SK-N-SH treated with all-trans-retinoic acid at 6 μM for 48 hours (cell line): Measurements from ENCODE around the gene FASTKD3.

ENCODE experiments used
- ATAC-seq: fragments of 200-7000 bp; cut with Tn5 transposase; 3 replicates; pipeline ENCODE4 v1.9.1; 2020; ENCODE audit warnings: mild to moderate bottlenecking, moderate library complexity
- ARNTL ChIP-seq: fragments of 450-650 bp; formaldehyde crosslinking; IDR thresholded peaks from 2 replicates; pipeline ENCODE4 v1.5.0; 2020; ENCODE audit warnings: low read depth, mild to moderate bottlenecking, moderate library complexity, borderline replicate concordance
- BACH2 ChIP-seq: fragments of 250-450 bp; sonication (Bioruptor Pico); IDR thresholded peaks from 2 replicates; pipeline ENCODE4 v1.9.0; 2021; ENCODE audit warnings: mild to moderate bottlenecking, borderline replicate concordance
- CSDC2 ChIP-seq: fragments of 250-450 bp; sonication (Bioruptor Pico); IDR thresholded peaks from 2 replicates; pipeline ENCODE4 v1.5.0; 2020; ENCODE audit warnings: mild to moderate bottlenecking, moderate library complexity
- ESRRG ChIP-seq: fragments of 250-450 bp; sonication (Bioruptor Pico); IDR thresholded peaks from 2 replicates; pipeline ENCODE4 v1.6.1; 2021; ENCODE audit warnings: mild to moderate bottlenecking
- GLIS3 ChIP-seq: fragments of 250-450 bp; sonication (Bioruptor Pico); IDR thresholded peaks from 2 replicates; pipeline ENCODE4 v1.5.0; 2020; ENCODE audit warnings: mild to moderate bottlenecking, moderate library complexity
- OSR1 ChIP-seq: fragments of 250-450 bp; sonication (Bioruptor Pico); IDR thresholded peaks from 2 replicates; pipeline ENCODE4 v1.8.0; 2022; ENCODE audit warnings: moderate library complexity, mild to moderate bottlenecking, inconsistent platforms
- PPARA ChIP-seq: fragments of 250-450 bp; sonication (Bioruptor Pico); IDR thresholded peaks from 2 replicates; pipeline ENCODE4 v1.5.0; 2020; ENCODE audit warnings: mild to moderate bottlenecking, borderline replicate concordance
- RARB ChIP-seq: fragments of 250-450 bp; sonication (Bioruptor Pico); IDR thresholded peaks from 2 replicates; pipeline ENCODE4 v1.8.0; 2021; ENCODE audit warnings: mild to moderate bottlenecking, moderate library complexity
- SNAI2 ChIP-seq: fragments of 250-450 bp; sonication (Bioruptor Pico); IDR thresholded peaks from 2 replicates; pipeline ENCODE4 v1.5.0; 2020; ENCODE audit warnings: mild to moderate bottlenecking, moderate library complexity
- TCF4 ChIP-seq: fragments of 250-450 bp; sonication (Bioruptor Pico); IDR thresholded peaks from 2 replicates; pipeline ENCODE4 v1.8.0; 2021; ENCODE audit warnings: mild to moderate bottlenecking, moderate library complexity, borderline replicate concordance
- TOX ChIP-seq: fragments of 250-450 bp; sonication (Bioruptor Pico); IDR thresholded peaks from 2 replicates; pipeline ENCODE4 v1.8.0; 2021; ENCODE audit warnings: mild to moderate bottlenecking, moderate library complexity, borderline replicate concordance
- ZC3H10 ChIP-seq: fragments of 250-450 bp; sonication (Bioruptor Pico); IDR thresholded peaks from 2 replicates; pipeline ENCODE4 v1.5.1; 2021; ENCODE audit warnings: mild to moderate bottlenecking, moderate library complexity
- ZFP3 ChIP-seq: fragments of 250-450 bp; sonication (Bioruptor Pico); IDR thresholded peaks from 2 replicates; pipeline ENCODE4 v1.5.0; 2020; ENCODE audit warnings: mild to moderate bottlenecking, moderate library complexity
- ZFP30 ChIP-seq: fragments of 450-650 bp; formaldehyde crosslinking; IDR thresholded peaks from 2 replicates; pipeline ENCODE4 v1.5.0; 2022; ENCODE audit warnings: mild to moderate bottlenecking, moderate library complexity
- ZNF565 ChIP-seq: fragments of 450-650 bp; formaldehyde crosslinking; conservative IDR thresholded peaks from 2 replicates; pipeline ENCODE4 v1.5.0; 2020; ENCODE audit warnings: low read depth, mild to moderate bottlenecking, moderate library complexity
- ZNF70 ChIP-seq: fragments of 450-650 bp; formaldehyde crosslinking; IDR thresholded peaks from 2 replicates; pipeline ENCODE4 v1.5.0; 2020; ENCODE audit warnings: mild to moderate bottlenecking, moderate library complexity
- ZNF8 ChIP-seq: fragments of 450-650 bp; formaldehyde crosslinking; IDR thresholded peaks from 2 replicates; pipeline ENCODE4 v1.5.0; 2020; ENCODE audit warnings: mild to moderate bottlenecking, moderate library complexity
- TF ChIP-seq, protein P1 (sequence below): fragments of 250-450 bp; sonication (Bioruptor Pico); IDR thresholded peaks from 2 replicates; pipeline ENCODE4 v1.5.0; 2020; ENCODE audit warnings: mild to moderate bottlenecking, moderate library complexity
- TF ChIP-seq, protein P2 (sequence below): fragments of 250-450 bp; sonication (Bioruptor Pico); IDR thresholded peaks from 2 replicates; pipeline ENCODE4 v1.8.0; 2020; ENCODE audit warnings: mild to moderate bottlenecking, moderate library complexity, borderline replicate concordance
- TF ChIP-seq, protein P3 (sequence below): fragments of 250-450 bp; sonication (Bioruptor Pico); IDR thresholded peaks from 2 replicates; pipeline ENCODE4 v1.5.1; 2020; ENCODE audit warnings: low read depth, mild to moderate bottlenecking, moderate library complexity
- TF ChIP-seq, protein P4 (sequence below): fragments of 250-450 bp; sonication (Bioruptor Pico); IDR thresholded peaks from 2 replicates; pipeline ENCODE4 v1.5.1; 2021; ENCODE audit warnings: mild to moderate bottlenecking, moderate library complexity
- TF ChIP-seq, protein P5 (sequence below): fragments of 250-450 bp; sonication (Bioruptor Pico); IDR thresholded peaks from 2 replicates; pipeline ENCODE4 v1.8.0; 2021; ENCODE audit warnings: low read depth, mild to moderate bottlenecking, moderate library complexity, borderline replicate concordance

FASTKD3 gene

DNA sequence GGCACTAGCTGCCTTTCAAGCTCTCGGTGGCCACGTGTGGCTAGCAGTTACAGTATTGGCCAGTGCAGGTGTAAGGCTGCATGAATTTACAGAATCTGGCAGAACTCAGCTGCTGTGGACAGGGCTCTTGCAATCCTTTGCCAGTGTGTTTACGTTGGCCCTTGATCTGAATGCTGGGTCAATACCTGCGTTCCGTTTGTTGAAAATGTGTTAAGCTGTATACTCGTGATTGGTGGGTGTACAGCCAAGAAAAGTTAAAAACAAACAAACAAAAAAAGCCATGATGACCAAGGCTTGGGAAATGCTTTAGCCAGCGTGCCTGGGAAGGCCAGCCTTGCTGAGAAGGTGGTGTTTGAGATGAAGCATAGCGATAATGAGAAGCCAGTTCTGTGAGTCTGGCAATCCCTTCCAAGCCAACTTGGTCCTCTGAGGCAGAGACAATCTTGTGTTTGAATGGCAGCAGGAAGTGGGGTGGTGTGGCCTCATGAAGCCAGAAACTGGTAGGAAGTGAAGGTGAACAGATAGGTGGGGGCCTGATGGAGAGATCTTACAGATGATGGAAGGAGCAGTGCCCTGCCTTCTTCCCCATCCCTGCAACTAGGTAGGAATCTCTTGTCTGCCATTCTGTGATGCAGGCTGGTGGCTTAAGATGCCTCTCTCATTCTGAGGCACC lies 17.1 kb downstream of the FASTKD3 start:
- TF ChIP-seq, protein P1, sequence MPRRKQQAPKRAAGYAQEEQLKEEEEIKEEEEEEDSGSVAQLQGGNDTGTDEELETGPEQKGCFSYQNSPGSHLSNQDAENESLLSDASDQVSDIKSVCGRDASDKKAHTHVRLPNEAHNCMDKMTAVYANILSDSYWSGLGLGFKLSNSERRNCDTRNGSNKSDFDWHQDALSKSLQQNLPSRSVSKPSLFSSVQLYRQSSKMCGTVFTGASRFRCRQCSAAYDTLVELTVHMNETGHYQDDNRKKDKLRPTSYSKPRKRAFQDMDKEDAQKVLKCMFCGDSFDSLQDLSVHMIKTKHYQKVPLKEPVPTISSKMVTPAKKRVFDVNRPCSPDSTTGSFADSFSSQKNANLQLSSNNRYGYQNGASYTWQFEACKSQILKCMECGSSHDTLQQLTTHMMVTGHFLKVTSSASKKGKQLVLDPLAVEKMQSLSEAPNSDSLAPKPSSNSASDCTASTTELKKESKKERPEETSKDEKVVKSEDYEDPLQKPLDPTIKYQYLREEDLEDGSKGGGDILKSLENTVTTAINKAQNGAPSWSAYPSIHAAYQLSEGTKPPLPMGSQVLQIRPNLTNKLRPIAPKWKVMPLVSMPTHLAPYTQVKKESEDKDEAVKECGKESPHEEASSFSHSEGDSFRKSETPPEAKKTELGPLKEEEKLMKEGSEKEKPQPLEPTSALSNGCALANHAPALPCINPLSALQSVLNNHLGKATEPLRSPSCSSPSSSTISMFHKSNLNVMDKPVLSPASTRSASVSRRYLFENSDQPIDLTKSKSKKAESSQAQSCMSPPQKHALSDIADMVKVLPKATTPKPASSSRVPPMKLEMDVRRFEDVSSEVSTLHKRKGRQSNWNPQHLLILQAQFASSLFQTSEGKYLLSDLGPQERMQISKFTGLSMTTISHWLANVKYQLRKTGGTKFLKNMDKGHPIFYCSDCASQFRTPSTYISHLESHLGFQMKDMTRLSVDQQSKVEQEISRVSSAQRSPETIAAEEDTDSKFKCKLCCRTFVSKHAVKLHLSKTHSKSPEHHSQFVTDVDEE (CRISPR knock-in tag): no peak
- TF ChIP-seq GLIS3 (CRISPR knock-in tag) (no peak), ESRRG (CRISPR knock-in tag) (no peak), ZFP30 (CRISPR knock-in tag) (no peak), TOX (CRISPR knock-in tag) (no peak), SNAI2 (CRISPR knock-in tag) (no peak), BACH2 (CRISPR knock-in tag) (no peak), TCF4 (no peak), PPARA (no peak), ZC3H10 (CRISPR knock-in tag) (no peak), CSDC2 (CRISPR knock-in tag) (no peak), OSR1 (CRISPR knock-in tag) (no peak), ARNTL (CRISPR knock-in tag) (no peak), ZNF70 (CRISPR knock-in tag) (no peak), ZFP3 (CRISPR knock-in tag) (no peak), ZNF8 (CRISPR knock-in tag) (no peak), ZNF565 (CRISPR knock-in tag) (no peak)
- TF ChIP-seq, protein P2, sequence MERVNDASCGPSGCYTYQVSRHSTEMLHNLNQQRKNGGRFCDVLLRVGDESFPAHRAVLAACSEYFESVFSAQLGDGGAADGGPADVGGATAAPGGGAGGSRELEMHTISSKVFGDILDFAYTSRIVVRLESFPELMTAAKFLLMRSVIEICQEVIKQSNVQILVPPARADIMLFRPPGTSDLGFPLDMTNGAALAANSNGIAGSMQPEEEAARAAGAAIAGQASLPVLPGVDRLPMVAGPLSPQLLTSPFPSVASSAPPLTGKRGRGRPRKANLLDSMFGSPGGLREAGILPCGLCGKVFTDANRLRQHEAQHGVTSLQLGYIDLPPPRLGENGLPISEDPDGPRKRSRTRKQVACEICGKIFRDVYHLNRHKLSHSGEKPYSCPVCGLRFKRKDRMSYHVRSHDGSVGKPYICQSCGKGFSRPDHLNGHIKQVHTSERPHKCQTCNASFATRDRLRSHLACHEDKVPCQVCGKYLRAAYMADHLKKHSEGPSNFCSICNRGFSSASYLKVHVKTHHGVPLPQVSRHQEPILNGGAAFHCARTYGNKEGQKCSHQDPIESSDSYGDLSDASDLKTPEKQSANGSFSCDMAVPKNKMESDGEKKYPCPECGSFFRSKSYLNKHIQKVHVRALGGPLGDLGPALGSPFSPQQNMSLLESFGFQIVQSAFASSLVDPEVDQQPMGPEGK (CRISPR knock-in tag): no peak
- TF ChIP-seq, protein P3, sequence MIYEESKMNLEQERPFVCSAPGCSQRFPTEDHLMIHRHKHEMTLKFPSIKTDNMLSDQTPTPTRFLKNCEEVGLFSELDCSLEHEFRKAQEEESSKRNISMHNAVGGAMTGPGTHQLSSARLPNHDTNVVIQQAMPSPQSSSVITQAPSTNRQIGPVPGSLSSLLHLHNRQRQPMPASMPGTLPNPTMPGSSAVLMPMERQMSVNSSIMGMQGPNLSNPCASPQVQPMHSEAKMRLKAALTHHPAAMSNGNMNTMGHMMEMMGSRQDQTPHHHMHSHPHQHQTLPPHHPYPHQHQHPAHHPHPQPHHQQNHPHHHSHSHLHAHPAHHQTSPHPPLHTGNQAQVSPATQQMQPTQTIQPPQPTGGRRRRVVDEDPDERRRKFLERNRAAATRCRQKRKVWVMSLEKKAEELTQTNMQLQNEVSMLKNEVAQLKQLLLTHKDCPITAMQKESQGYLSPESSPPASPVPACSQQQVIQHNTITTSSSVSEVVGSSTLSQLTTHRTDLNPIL (CRISPR knock-in tag): no peak
- TF ChIP-seq, protein P4, sequence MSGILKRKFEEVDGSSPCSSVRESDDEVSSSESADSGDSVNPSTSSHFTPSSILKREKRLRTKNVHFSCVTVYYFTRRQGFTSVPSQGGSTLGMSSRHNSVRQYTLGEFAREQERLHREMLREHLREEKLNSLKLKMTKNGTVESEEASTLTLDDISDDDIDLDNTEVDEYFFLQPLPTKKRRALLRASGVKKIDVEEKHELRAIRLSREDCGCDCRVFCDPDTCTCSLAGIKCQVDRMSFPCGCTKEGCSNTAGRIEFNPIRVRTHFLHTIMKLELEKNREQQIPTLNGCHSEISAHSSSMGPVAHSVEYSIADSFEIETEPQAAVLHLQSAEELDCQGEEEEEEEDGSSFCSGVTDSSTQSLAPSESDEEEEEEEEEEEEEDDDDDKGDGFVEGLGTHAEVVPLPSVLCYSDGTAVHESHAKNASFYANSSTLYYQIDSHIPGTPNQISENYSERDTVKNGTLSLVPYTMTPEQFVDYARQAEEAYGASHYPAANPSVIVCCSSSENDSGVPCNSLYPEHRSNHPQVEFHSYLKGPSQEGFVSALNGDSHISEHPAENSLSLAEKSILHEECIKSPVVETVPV (CRISPR knock-in tag): no peak
- no peak for ATAC-seq

DNA sequence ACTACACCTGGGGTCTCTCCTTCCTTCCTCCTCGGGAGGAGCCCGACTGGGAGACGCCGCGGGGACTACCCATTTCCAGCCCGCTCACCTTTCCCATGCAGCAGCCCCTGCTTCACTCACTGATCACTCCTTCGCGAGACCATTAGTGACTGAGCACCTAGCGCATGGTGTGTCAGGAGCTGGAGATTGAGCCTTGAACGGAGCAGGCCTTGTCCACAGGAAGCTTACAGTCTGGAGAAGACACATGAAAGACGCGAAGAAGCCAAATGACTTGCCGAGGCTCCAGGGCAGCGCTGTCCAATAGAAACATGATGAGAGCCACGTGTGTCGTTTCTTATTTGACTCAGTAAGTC lies 17.6 kb downstream of the FASTKD3 start:
- TF ChIP-seq TCF4 (no peak), GLIS3 (CRISPR knock-in tag) (no peak)
- TF ChIP-seq, all 23 proteins: peak for 0
- no peak for ATAC-seq

DNA sequence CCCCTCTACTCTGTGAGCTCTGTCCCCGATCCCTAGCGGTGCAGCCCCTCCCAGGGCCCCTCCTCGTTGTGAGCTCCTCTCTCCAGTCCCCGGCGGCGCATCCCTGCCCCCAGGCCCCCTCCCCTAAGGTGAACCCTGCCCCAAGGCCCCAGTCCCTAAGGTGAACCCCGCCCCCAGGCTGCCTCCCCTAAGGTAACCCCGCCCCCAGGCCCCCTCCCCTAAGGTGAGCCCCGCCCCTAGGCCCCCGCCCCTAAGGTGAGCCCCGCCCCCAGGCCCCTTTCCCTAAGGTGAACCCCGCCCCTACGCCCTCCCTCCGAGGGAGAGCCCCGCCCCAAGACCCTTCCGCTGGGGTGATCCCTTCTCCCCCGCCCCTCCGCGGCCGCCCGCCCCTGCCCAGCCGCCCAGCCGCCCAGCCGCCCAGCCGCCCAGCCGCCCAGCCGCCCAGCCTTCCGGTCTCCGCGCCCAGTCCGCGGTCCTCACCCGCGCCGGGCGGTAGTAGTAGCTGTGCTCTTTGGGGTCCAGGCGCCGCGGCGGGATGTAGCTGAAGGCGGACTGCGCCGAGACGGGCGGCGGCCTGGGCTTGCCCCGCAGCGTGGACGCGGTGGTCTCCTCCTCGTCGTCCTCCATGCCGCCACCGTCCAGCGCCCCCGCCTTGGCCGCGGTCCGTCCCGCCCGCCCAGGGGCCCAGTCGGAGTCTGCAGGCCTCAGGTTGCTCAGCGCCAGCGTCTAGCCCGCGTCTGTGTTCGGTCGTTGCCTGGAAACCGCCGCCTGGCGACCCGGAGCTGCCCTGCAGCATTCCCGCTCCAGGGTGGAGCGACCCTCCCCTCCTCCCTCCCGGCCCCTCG lies 18.2 kb downstream of the FASTKD3 start, which contains the start of gene CFAP90:
CFAP90 (minus strand) TSS at position 739 of the 845 bp plus-strand sequence; CDS start at position 627, 112 bp downstream.
- no peak for TF ChIP-seq BACH2 (CRISPR knock-in tag)
- TF ChIP-seq PPARA: no peak
- TF ChIP-seq, protein P3 (CRISPR knock-in tag): no peak
- TF ChIP-seq, protein P4 (CRISPR knock-in tag): no peak
- TF ChIP-seq RARB (CRISPR knock-in tag): no peak
- TF ChIP-seq, protein P5, sequence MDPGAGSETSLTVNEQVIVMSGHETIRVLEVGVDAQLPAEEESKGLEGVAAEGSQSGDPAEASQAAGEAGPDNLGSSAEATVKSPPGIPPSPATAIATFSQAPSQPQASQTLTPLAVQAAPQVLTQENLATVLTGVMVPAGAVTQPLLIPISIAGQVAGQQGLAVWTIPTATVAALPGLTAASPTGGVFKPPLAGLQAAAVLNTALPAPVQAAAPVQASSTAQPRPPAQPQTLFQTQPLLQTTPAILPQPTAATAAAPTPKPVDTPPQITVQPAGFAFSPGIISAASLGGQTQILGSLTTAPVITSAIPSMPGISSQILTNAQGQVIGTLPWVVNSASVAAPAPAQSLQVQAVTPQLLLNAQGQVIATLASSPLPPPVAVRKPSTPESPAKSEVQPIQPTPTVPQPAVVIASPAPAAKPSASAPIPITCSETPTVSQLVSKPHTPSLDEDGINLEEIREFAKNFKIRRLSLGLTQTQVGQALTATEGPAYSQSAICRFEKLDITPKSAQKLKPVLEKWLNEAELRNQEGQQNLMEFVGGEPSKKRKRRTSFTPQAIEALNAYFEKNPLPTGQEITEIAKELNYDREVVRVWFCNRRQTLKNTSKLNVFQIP: no peak
- ATAC-seq: peak; percentile 86
